Measurements from ENCODE around the gene SYNJ2.

Gene SYNJ2

GRCh38 chr6:158033077-158033750 lies 51.6 kb downstream of the SYNJ2 start:
- Histone ChIP-seq H3K36me3 (ENCODE audit: control insufficient read depth, insufficient read depth, low read length) (peaks cover 4% of the 10 kb centered on the region), H3K4me3 (replicated peaks; ENCODE audit: low read depth, low read length) (no peak overlapping the region), H3K27me3 (replicated peaks; ENCODE audit: control insufficient read depth, insufficient read depth, low read length) (no peaks in the 10 kb centered on the region)
- no peak for TF ChIP-seq CTCF (IDR thresholded peaks at IDR 0.05; ENCODE audit: insufficient read depth, low read length, poor library complexity, severe bottlenecking)
- no peak for DNase-seq (ENCODE audit: extremely low read depth, insufficient read length)

- peaks cover 4% of the 10 kb centered on the region for H3K36me3 ChIP-seq (ENCODE audit: control insufficient read depth, insufficient read depth, low read length)
- no peak overlapping the region for H3K4me3 ChIP-seq (replicated peaks; ENCODE audit: low read depth, low read length)
- H3K27me3 ChIP-seq (replicated peaks; ENCODE audit: control insufficient read depth, insufficient read depth, low read length), result no peaks in the 10 kb centered on the region
- DNase-seq (ENCODE audit: extremely low read depth, insufficient read length), result no peak
- TF ChIP-seq CTCF (IDR thresholded peaks at IDR 0.05; ENCODE audit: insufficient read depth, low read length, poor library complexity, severe bottlenecking), result no peak
Measured at GRCh38 chr6:158033751-158034702, 52.4 kb downstream of the SYNJ2 start.

- Histone ChIP-seq H3K4me3 (replicated peaks; ENCODE audit: low read depth, low read length) (no peak overlapping the region), H3K27me3 (replicated peaks; ENCODE audit: control insufficient read depth, insufficient read depth, low read length) (no peaks in the 10 kb centered on the region), H3K36me3 (ENCODE audit: control insufficient read depth, insufficient read depth, low read length) (peaks cover 4% of the 10 kb centered on the region)
- no peak for DNase-seq (ENCODE audit: extremely low read depth, insufficient read length)
- no peak for TF ChIP-seq CTCF (IDR thresholded peaks at IDR 0.05; ENCODE audit: insufficient read depth, low read length, poor library complexity, severe bottlenecking)
Measured at GRCh38 chr6:158036261-158036660, 54.6 kb downstream of the SYNJ2 start.

- Histone ChIP-seq H3K27me3 (replicated peaks; ENCODE audit: control insufficient read depth, insufficient read depth, low read length) (no peaks in the 10 kb centered on the region), H3K4me3 (replicated peaks; ENCODE audit: low read depth, low read length) (no peak overlapping the region), H3K36me3 (ENCODE audit: control insufficient read depth, insufficient read depth, low read length) (peaks cover 4% of the 10 kb centered on the region)
- DNase-seq (ENCODE audit: extremely low read depth, insufficient read length), result no peak
- TF ChIP-seq CTCF (IDR thresholded peaks at IDR 0.05; ENCODE audit: insufficient read depth, low read length, poor library complexity, severe bottlenecking), result no peak
Measured at GRCh38 chr6:158037021-158037420, 55.4 kb downstream of the SYNJ2 start.

GRCh38 chr6:158037771-158038170 lies 56.1 kb downstream of the SYNJ2 start:
- no peak for TF ChIP-seq CTCF (IDR thresholded peaks at IDR 0.05; ENCODE audit: insufficient read depth, low read length, poor library complexity, severe bottlenecking)
- Histone ChIP-seq H3K27me3 (replicated peaks; ENCODE audit: control insufficient read depth, insufficient read depth, low read length) (no peaks in the 10 kb centered on the region), H3K36me3 (ENCODE audit: control insufficient read depth, insufficient read depth, low read length) (peaks cover 4% of the 10 kb centered on the region)

More at GRCh38 chr6:158037771-158038170, 56.1 kb downstream of the SYNJ2 start:
- DNase-seq (ENCODE audit: extremely low read depth, insufficient read length), result no peak
- H3K4me3 ChIP-seq (replicated peaks; ENCODE audit: low read depth, low read length), result no peak overlapping the region

All from GM06990 (cell line).